ENCODE measurements around the gene SLC16A5.

Gene SLC16A5

GRCh38 chr17:75084039-75084660 is 3.6 kb upstream of the SLC16A5 start:
- TF ChIP-seq ESRRG (CRISPR knock-in tag; IDR thresholded peaks at IDR 0.05) (no peak), TOX (CRISPR knock-in tag; IDR thresholded peaks at IDR 0.05; ENCODE audit: borderline replicate concordance) (no peak), GLIS3 (CRISPR knock-in tag; IDR thresholded peaks at IDR 0.05) (no peak), ZNF70 (CRISPR knock-in tag; IDR thresholded peaks at IDR 0.05) (no peak), PPARA (CRISPR knock-in tag; IDR thresholded peaks at IDR 0.05; ENCODE audit: borderline replicate concordance) (no peak), SNAI2 (CRISPR knock-in tag; IDR thresholded peaks at IDR 0.05) (no peak), RARB (CRISPR knock-in tag; IDR thresholded peaks at IDR 0.05) (no peak), CSRNP3 (CRISPR knock-in tag; IDR thresholded peaks at IDR 0.05) (no peak), CSDC2 (CRISPR knock-in tag; IDR thresholded peaks at IDR 0.05) (no peak), OSR1 (CRISPR knock-in tag; IDR thresholded peaks at IDR 0.05) (no peak), TCF4 (CRISPR knock-in tag; IDR thresholded peaks at IDR 0.05; ENCODE audit: borderline replicate concordance) (no peak), ZNF8 (CRISPR knock-in tag; IDR thresholded peaks at IDR 0.05) (no peak), PATZ1 (CRISPR knock-in tag; IDR thresholded peaks at IDR 0.05; ENCODE audit: borderline replicate concordance) (no peak), ZNF565 (CRISPR knock-in tag; conservative IDR thresholded peaks at IDR 0.05; ENCODE audit: low read depth) (no peak), ARNTL (CRISPR knock-in tag; IDR thresholded peaks at IDR 0.05; ENCODE audit: borderline replicate concordance, low read depth) (no peak), ZFP30 (CRISPR knock-in tag; IDR thresholded peaks at IDR 0.05) (no peak), BACH2 (CRISPR knock-in tag; IDR thresholded peaks at IDR 0.05; ENCODE audit: borderline replicate concordance) (no peak), ZFP3 (CRISPR knock-in tag; IDR thresholded peaks at IDR 0.05) (no peak), POU6F1 (CRISPR knock-in tag; IDR thresholded peaks at IDR 0.05; ENCODE audit: borderline replicate concordance, low read depth) (no peak), ISL1 (CRISPR knock-in tag; IDR thresholded peaks at IDR 0.05) (no peak)
- no peak; the same call in 2 of the 3 replicates for ATAC-seq

GRCh38 chr17:75086496-75087181 is 1.1 kb upstream of the SLC16A5 start:
- ATAC-seq: no peak
- TF ChIP-seq BACH2 (CRISPR knock-in tag; IDR thresholded peaks at IDR 0.05; ENCODE audit: borderline replicate concordance): no peak

- TF ChIP-seq RARB (CRISPR knock-in tag; IDR thresholded peaks at IDR 0.05) (no peak), BACH2 (CRISPR knock-in tag; IDR thresholded peaks at IDR 0.05; ENCODE audit: borderline replicate concordance) (no peak), ISL1 (CRISPR knock-in tag; IDR thresholded peaks at IDR 0.05) (no peak), TCF4 (CRISPR knock-in tag; IDR thresholded peaks at IDR 0.05; ENCODE audit: borderline replicate concordance) (no peak), CREB5 (CRISPR knock-in tag; IDR thresholded peaks at IDR 0.05; ENCODE audit: low read depth) (no peak), POU6F1 (CRISPR knock-in tag; IDR thresholded peaks at IDR 0.05; ENCODE audit: borderline replicate concordance, low read depth) (no peak), ZNF565 (CRISPR knock-in tag; conservative IDR thresholded peaks at IDR 0.05; ENCODE audit: low read depth) (no peak)
Observed at GRCh38 chr17:75087182-75087557, 584 bp upstream of the SLC16A5 start.

More at GRCh38 chr17:75087182-75087557, 584 bp upstream of the SLC16A5 start:
- no peak for ATAC-seq

Measured in SK-N-SH treated with all-trans-retinoic acid at 6 μM for 48 hours (cell line).